Posterior vena cava (tissue), 2 donors: Measurements from ENCODE around the gene CELF5. TPM values are rescaled to one million over a fixed set of nuclear protein-coding genes. Genes with fewer than 3 reads are reported as not detected.
"Not testable (repeated sequence)": the region's sequence is repeated elsewhere in the genome, so short reads cannot be mapped to it uniquely, and the experiment has no call there.

Experiments used
- DNase-seq: peaks from one replicate; pipeline ENCODE4 v3.0.0-alpha.2; 2020; ENCODE audit warnings: low spot score
- intact Hi-C, 2 donors: fragments of 100-400 bp; cut with DNase I; formaldehyde crosslinking; loops; one replicate each; pipeline versions ENCODE4 v1.14.1 to v1.14.2; 2022 to 2023
- total RNA-seq, 2 donors: library from RNA; stranded (reverse); fragmentation: NEBNext Ultra II Directional; extraction: Animal tissue kit (Norgen Biotek cat#: 25700); gene quantifications; one replicate each; pipeline ENCODE4 v1.2.1, GENCODE V29; 2021
- donor health status: DM: yes; HTN: yes; CAD: no.
- donor health status: DM: yes; HTN: yes; CAD: no.

Gene CELF5
- total RNA-seq, 2 donors from 2014 or later: not detected

GRCh38 chr19:3189702-3190469, 34.6 kb upstream of the CELF5 start:
- DNase-seq: no peak
- intact Hi-C loops: no loop called here

- no peak for DNase-seq
- intact Hi-C loops: no loop called here
Measured at GRCh38 chr19:3190470-3190770, 34.0 kb upstream of the CELF5 start.

- intact Hi-C loops: no loop called here
- DNase-seq: no peak
Measured at GRCh38 chr19:3190921-3191805, 33.3 kb upstream of the CELF5 start.

- DNase-seq, intact Hi-C loops: not testable (repeated sequence)
Measured at GRCh38 chr19:3191806-3192104, 32.7 kb upstream of the CELF5 start.

GRCh38 chr19:3192228-3192635, 32.2 kb upstream of the CELF5 start:
- DNase-seq: no peak
- intact Hi-C loops: no loop called here

- DNase-seq: no peak
- intact Hi-C loops: no loop called here
Measured at GRCh38 chr19:3192684-3193083, 31.8 kb upstream of the CELF5 start.

GRCh38 chr19:3193256-3194105, 31.0 kb upstream of the CELF5 start:
- no peak for DNase-seq

GRCh38 chr19:3194106-3195087, 30.1 kb upstream of the CELF5 start:
- intact Hi-C loops: no loop called here
- DNase-seq: no peak

More at GRCh38 chr19:3193256-3194105, 31.0 kb upstream of the CELF5 start:
- intact Hi-C loops: no loop called here

- DNase-seq: no peak
- intact Hi-C loops: no loop called here
Measured at GRCh38 chr19:3196064-3196932, 28.2 kb upstream of the CELF5 start.

GRCh38 chr19:3196933-3197205, 27.6 kb upstream of the CELF5 start:
- intact Hi-C loops: no loop called here
- DNase-seq: no peak

GRCh38 chr19:3198901-3199700, 25.4 kb upstream of the CELF5 start:
- intact Hi-C loops: no loop called here
- no peak for DNase-seq

- intact Hi-C loops: no loop called here
- no peak for DNase-seq
Measured at GRCh38 chr19:3201072-3201700, 23.3 kb upstream of the CELF5 start.

- intact Hi-C loops: no loop called here
- DNase-seq: no peak
Measured at GRCh38 chr19:3201911-3202310, 22.6 kb upstream of the CELF5 start.

- DNase-seq: no peak
- intact Hi-C loops: no loop called here
Measured at GRCh38 chr19:3202346-3202745, 22.1 kb upstream of the CELF5 start.

- DNase-seq, intact Hi-C loops: not testable (repeated sequence)
Measured at GRCh38 chr19:3202895-3203294, 21.6 kb upstream of the CELF5 start.

GRCh38 chr19:3203805-3204645, 20.4 kb upstream of the CELF5 start:
- intact Hi-C loops: no loop called here

More at GRCh38 chr19:3203805-3204645, 20.4 kb upstream of the CELF5 start:
- DNase-seq: peak; percentile 79
